NCI-H1092 (cell line): ENCODE results near the gene MYOZ1.

Experiments used
- DNase-seq: peaks from one replicate; lab custom pipeline; 2025; lab: John Stamatoyannopoulos, UW

Gene MYOZ1

GRCh38 chr10:73593110-73593509 lies 48.2 kb downstream of the MYOZ1 start:
- DNase-seq = no peak

- no peak for DNase-seq
Observed at GRCh38 chr10:73591935-73592699, 49.2 kb downstream of the MYOZ1 start.

- no peak for DNase-seq
Observed at GRCh38 chr10:73590881-73591799, 50.1 kb downstream of the MYOZ1 start, which contains the start of gene USP54. TSS of gene USP54 (minus strand) at chr10:73591342. CDS start at chr10:73575658, 15,684 bp downstream.

GRCh38 chr10:73589563-73590126 lies 51.6 kb downstream of the MYOZ1 start:
- DNase-seq = no peak

- no peak for DNase-seq
Observed at GRCh38 chr10:73588656-73589055, 52.6 kb downstream of the MYOZ1 start.

GRCh38 chr10:73586583-73586984 lies 54.7 kb downstream of the MYOZ1 start:
- no peak for DNase-seq

- no peak for DNase-seq
Observed at GRCh38 chr10:73585327-73585726, 55.9 kb downstream of the MYOZ1 start.

- no peak for DNase-seq
Observed at GRCh38 chr10:73584737-73585136, 56.5 kb downstream of the MYOZ1 start.

- DNase-seq = no peak
Observed at GRCh38 chr10:73581918-73582317, 59.4 kb downstream of the MYOZ1 start.
